Effector memory CD8-positive, alpha-beta T cell (primary cell): Measurements from ENCODE around the gene PROM1.

ENCODE experiments used
- ATAC-seq: fragments of 150-1000 bp; cut with Tn5 transposase; replicated peaks from 2 replicates; pipeline ENCODE4 v1.10.0; 2021; ENCODE audit warnings: mild to moderate bottlenecking, moderate library complexity
- DNase-seq, 3 experiments: peaks; one replicate each; pipeline ENCODE4 v3.0.0; 2021
- H3K27ac Mint-ChIP-seq, 2 donors: one replicate each; pipeline ENCODE4 v1.8.0; 2022; ENCODE audit warnings: mild to moderate bottlenecking in 2 of 2, mixed read lengths in 2 of 2, moderate library complexity in 2 of 2
- H3K27me3 Mint-ChIP-seq, 2 donors: one replicate each; pipeline ENCODE4 v1.8.0; 2022; ENCODE audit warnings: mixed read lengths in 2 of 2
- H3K36me3 Mint-ChIP-seq: one replicate; pipeline ENCODE4 v1.8.0; 2022; ENCODE audit warnings: mild to moderate bottlenecking, moderate library complexity, mixed read lengths; ENCODE audit not compliant: insufficient read depth
- H3K4me1 Mint-ChIP-seq, 2 donors: one replicate each; pipeline ENCODE4 v1.8.0; 2022; ENCODE audit warnings: low read depth in 2 of 2, mixed read lengths in 2 of 2
- H3K4me3 Mint-ChIP-seq, 2 donors: one replicate each; pipeline ENCODE4 v1.8.0; 2022; ENCODE audit warnings: mild to moderate bottlenecking in 2 of 2, mixed read lengths in 2 of 2, moderate library complexity in 2 of 2
- H3K9me3 Mint-ChIP-seq, 2 donors: one replicate each; pipeline ENCODE4 v1.8.0; 2022; ENCODE audit warnings: mixed read lengths in 2 of 2

Gene PROM1

DNA sequence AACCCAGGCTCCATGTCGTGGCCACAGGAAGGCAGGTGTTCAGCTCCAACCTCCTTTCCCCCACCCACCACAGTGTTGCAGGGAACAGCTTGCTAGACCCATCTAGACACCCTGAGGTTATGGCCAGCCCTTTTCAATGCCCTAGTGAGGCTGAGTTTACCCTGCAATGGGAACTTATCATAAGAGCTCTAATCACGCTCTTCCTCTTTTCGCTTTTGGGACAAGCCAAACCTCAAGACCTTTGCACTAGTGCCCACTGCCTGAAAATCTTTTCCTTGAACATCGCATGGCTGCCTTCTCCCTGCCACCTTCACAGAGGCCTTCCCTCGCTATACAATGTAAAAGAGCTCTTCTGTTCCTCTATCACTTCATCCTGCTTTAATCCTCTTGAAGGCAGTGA, 118.5 kb downstream of the PROM1 start:
- Mint-ChIP-seq H3K27me3 (peaks cover 0 to 10% of the 10 kb centered on the region in 2 donors), H3K4me3 (no peak overlapping the region), H3K36me3 (peaks cover 15% of the 10 kb centered on the region), H3K27ac (peak overlapping the region in 1 of 2 donors; percentile 69), H3K4me1 (peaks cover 22 to 30% of the 10 kb centered on the region in 2 donors), H3K9me3 (no peaks in the 10 kb centered on the region)
- no peak for DNase-seq
- no peak for ATAC-seq

DNA sequence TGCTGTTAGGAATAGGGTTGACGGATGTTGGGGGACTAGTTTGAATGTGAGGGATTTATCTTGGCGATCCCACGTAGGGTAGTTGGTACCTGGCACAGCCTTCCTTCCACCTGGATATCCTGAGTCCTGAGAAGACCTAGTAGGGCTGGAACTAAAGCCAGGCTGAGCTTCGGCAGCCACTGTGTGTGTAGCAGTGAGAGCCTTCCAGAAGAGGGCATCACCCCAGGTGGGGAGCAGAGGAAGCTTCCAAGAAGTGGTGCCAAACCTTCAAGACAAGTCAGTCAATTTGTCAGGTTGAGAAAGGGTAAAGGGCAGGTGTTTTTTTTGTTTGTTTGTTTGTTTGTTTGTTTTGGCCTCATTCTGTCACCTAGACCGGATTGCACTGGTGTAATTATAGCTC, 119.7 kb downstream of the PROM1 start:
- peaks cover 24 to 33% of the 10 kb centered on the region in 2 donors for H3K4me1 Mint-ChIP-seq
- peaks cover 15% of the 10 kb centered on the region for H3K36me3 Mint-ChIP-seq
- H3K4me3 Mint-ChIP-seq, result no peak overlapping the region
- H3K9me3 Mint-ChIP-seq, result no peaks in the 10 kb centered on the region
- ATAC-seq (no peak), DNase-seq (no peak)
- H3K27ac Mint-ChIP-seq, result peak overlapping the region; percentile 87 to 94
- peaks cover 0 to 22% of the 10 kb centered on the region in 2 donors for H3K27me3 Mint-ChIP-seq

DNA sequence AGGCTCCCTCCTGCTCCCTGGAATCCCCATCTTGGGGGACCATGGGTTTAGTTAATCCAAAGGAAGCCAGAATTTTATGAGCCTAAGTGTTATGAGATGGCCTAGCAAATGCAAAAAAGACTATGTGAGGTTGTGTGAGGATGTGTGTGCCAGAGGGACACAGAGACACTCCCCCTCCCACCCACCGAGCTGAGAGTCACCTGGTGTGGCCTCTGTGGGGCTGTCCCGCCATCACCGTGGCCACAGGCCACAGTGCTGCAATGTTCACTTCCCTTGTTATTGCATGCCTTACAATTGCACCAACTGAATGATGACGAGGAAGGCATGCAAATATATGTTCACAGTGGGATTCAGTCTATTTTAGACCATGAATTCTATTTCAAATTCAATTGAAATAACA, 120.2 kb downstream of the PROM1 start:
- peak; percentile 56 to 59 (median 57) for DNase-seq
- H3K4me3 Mint-ChIP-seq, result peak overlapping the region; percentile 82 to 84
- peak; percentile 78 for ATAC-seq
- H3K27ac Mint-ChIP-seq, result peak overlapping the region; percentile 87 to 94
- H3K4me1 Mint-ChIP-seq, result peaks cover 24 to 33% of the 10 kb centered on the region in 2 donors
- H3K27me3 Mint-ChIP-seq, result peaks cover 0 to 27% of the 10 kb centered on the region in 2 donors
- peaks cover 15% of the 10 kb centered on the region for H3K36me3 Mint-ChIP-seq
- no peaks in the 10 kb centered on the region for H3K9me3 Mint-ChIP-seq

DNA sequence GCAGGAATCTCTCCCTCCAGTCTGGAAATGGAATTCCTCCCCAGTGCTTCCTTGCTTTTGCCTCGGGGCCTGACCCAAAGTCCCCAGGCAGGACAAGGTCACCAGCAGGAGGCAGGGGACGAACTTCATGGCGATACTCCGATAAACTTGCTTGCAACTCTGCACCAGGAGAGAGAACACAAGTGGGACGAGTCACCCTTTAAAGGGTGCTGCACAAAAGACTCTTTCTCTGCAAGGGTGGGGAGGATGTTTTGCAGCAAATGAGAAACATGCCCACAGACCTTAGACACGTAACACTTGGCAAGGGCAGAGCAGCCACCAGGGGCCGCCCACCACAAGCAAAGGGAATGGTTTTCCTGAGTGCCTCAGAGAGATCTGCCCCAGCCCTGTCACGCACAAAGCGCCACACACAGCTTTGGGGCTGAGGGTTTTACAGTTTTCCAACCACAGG, 120.8 kb downstream of the PROM1 start, which contains the start of gene FGFBP2:
TSS of gene FGFBP2 (minus strand) at position 175 of the 451 bp plus-strand sequence. CDS start at position 129, 46 bp downstream.
- Mint-ChIP-seq H3K4me1 (peaks cover 24 to 33% of the 10 kb centered on the region in 2 donors), H3K27me3 (peaks cover 0 to 28% of the 10 kb centered on the region in 2 donors), H3K4me3 (peak within 1 kb of the TSS; percentile 82 to 84), H3K9me3 (no peaks in the 10 kb centered on the region), H3K36me3 (peaks cover 15% of the 10 kb centered on the region), H3K27ac (peak within 1 kb of the TSS; percentile 87 to 94)
- DNase-seq (peak; percentile 52 to 68 (median 61)), ATAC-seq (peak; percentile 67)

DNA sequence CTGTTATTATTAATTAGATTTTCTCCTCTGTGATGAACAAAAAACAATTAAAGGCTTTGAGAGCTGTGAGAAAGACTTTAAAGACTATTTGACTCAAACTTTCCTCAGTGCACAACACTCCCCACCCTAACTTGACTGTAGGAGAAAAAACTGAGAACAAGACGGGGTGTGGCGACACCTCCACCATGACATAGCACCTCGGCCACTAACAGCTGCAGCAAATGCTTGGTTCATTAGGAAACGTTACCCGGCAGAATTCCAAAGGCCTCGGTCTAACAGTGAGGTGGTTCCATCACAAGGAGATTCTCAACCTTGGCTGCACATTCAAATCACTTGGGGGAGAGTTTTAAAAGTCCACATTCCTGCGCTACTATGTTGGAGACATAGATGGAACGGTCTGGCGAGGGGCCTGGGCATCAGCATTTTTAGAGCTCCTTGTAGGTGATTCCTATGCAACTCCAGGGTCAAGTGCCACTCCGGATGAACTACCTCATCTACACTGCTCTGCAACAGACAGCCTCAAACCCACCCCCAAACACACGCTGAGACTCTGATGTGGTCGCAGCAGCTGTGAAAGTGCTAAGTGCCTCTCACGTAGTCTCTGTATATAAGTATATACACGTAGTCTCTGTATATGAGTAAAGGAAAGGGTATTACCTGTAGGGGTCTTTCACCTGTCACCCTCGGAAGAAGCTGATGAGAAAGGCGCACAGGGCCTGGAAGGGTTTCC, 121.9 kb downstream of the PROM1 start:
- Mint-ChIP-seq H3K9me3 (no peaks in the 10 kb centered on the region), H3K27ac (peak overlapping the region; percentile 87 to 94), H3K27me3 (peaks cover 0 to 25% of the 10 kb centered on the region in 2 donors), H3K4me3 (peak overlapping the region; percentile 82 to 84), H3K4me1 (peaks cover 24 to 33% of the 10 kb centered on the region in 2 donors), H3K36me3 (peaks cover 15% of the 10 kb centered on the region)
- peak; percentile 57 for ATAC-seq
- DNase-seq, result peak; percentile 41 to 47 (median 46)

DNA sequence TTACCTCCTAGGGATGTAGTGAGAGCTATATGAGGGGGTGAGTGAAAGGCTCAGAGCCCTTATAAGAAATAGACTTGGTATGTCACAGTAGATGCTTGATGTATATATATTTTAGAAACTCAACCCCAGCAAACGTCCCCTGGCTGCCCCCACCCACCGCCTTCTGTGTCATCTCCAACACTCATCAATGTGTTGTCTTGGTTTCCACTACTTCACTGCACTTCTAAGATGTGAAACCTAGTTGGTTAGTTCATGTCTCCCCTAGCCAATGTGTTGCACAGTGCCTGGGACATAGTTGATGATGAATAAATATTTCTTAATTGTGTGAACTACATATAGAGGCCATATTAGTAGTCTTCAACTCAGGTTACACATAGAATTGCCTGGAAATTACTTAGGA, 125.3 kb downstream of the PROM1 start:
- ATAC-seq, result no peak
- Mint-ChIP-seq H3K4me1 (peaks cover 24 to 36% of the 10 kb centered on the region in 2 donors), H3K27me3 (peaks cover 0 to 26% of the 10 kb centered on the region in 2 donors), H3K36me3 (peaks cover 13% of the 10 kb centered on the region), H3K4me3 (no peak overlapping the region), H3K27ac (no peak overlapping the region), H3K9me3 (no peaks in the 10 kb centered on the region)
- no peak for DNase-seq

DNA sequence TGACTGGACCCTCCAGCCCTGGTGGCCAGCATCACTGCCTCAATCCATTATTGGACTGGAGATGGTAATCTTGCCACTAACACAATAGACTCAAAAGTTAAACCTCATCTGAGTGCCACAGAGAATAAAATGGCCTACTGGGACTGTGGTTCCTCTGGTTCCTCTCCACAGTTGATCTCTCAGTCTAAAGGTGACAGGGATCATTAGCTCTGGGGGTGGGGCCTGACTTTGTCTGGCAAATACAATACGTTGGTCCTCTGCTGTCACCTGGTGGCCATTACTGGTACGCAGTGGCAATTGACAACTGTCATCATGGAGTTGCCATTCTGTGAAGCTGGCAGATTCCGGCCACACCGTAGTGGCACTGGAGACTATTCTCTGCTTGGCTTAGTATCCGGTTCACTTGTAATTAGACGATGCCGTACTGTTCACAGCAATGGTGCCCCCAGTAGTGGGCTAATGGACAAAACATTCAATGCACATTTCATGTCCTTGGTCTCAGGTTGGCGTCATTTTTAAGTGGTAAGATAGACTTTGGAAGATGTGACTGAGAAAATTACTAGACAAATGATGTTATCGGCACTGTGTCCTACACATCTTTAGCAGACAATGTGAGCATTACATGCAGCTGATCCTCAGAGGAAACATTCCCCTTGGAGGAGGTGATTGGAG, 127.5 kb downstream of the PROM1 start:
- H3K27me3 Mint-ChIP-seq, result peaks cover 0 to 26% of the 10 kb centered on the region in 2 donors
- peak; percentile 95 for ATAC-seq
- H3K4me3 Mint-ChIP-seq, result no peak overlapping the region
- peak overlapping the region in 1 of 2 donors; percentile 26 for H3K27ac Mint-ChIP-seq
- no peaks in the 10 kb centered on the region for H3K9me3 Mint-ChIP-seq
- no peaks in the 10 kb centered on the region for H3K36me3 Mint-ChIP-seq
- H3K4me1 Mint-ChIP-seq, result peaks cover 11 to 19% of the 10 kb centered on the region in 2 donors
- DNase-seq, result peak; percentile 73 to 85 (median 78)

DNA sequence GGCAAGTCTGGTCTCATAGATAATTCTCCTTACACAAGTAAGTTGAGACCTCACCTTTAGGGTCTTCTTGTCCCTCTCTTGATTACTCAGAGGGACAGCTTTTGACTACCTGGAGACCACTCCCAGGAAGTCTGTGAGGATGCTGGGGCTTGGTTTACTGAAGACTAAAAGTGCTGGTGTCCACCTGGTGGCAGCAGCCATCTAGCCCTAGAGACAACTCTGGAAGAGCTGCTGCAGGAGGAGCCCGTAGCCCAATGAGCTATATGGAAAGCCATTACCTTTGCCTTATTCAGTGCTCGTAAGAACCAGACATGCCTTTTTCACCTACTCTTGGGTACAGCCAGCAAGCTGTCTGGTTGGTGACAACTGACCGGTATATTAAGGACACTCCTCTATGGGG, 128.2 kb downstream of the PROM1 start:
- DNase-seq (no peak), ATAC-seq (no peak)
- Mint-ChIP-seq H3K9me3 (no peaks in the 10 kb centered on the region), H3K36me3 (no peaks in the 10 kb centered on the region), H3K27me3 (peaks cover 0 to 26% of the 10 kb centered on the region in 2 donors), H3K27ac (no peak overlapping the region), H3K4me1 (peaks cover 7 to 13% of the 10 kb centered on the region in 2 donors), H3K4me3 (no peak overlapping the region)

DNA sequence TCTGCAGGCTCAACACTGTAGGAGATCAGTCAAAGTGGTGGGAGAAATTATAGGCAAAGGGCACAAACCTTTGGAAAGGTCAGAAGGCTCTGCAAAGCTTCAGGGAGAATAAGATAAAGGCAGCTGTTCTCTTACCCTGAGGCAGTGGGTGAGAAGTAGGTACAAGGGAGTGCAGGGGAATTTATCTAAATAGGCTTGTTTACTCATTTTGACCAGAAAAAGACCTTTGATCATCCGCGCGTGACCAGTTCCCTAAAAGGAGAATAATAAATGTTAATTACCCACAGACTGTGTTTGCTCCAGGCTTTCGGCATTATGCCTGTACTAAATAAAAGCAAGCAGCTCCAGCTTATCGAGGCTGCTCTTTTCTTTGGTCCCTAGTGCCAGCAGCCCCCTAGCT, 130.2 kb downstream of the PROM1 start:
- no peak for ATAC-seq
- Mint-ChIP-seq H3K4me3 (no peak overlapping the region), H3K36me3 (no peaks in the 10 kb centered on the region), H3K9me3 (no peaks in the 10 kb centered on the region), H3K4me1 (peaks cover 6 to 8% of the 10 kb centered on the region in 2 donors), H3K27me3 (peaks cover 0 to 10% of the 10 kb centered on the region in 2 donors), H3K27ac (no peak overlapping the region)
- no peak for DNase-seq

DNA sequence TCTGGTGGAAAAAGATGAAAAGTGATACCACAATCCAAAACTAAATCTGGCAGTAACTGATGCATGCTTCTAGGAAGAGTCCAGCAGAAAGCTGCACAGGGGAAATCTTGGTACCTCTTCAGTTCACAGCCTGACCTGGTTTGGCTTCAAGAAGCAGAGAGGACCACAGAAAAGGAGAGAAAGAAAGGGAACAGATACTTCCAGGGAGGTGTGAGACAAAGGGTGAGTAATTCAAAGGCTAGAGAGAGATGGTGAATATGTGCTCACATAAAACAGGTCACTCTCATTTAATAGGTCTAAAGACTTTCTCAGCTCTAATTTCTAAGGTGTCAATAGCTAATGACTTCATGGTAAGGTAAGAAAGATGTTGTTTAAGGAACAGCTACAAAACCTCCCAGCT, 132.0 kb downstream of the PROM1 start:
- Mint-ChIP-seq H3K27me3 (peaks cover 0 to 26% of the 10 kb centered on the region in 2 donors), H3K9me3 (no peaks in the 10 kb centered on the region), H3K36me3 (no peaks in the 10 kb centered on the region), H3K4me1 (peaks cover 6 to 8% of the 10 kb centered on the region in 2 donors), H3K4me3 (no peak overlapping the region), H3K27ac (no peak overlapping the region)
- ATAC-seq (no peak), DNase-seq (no peak)

DNA sequence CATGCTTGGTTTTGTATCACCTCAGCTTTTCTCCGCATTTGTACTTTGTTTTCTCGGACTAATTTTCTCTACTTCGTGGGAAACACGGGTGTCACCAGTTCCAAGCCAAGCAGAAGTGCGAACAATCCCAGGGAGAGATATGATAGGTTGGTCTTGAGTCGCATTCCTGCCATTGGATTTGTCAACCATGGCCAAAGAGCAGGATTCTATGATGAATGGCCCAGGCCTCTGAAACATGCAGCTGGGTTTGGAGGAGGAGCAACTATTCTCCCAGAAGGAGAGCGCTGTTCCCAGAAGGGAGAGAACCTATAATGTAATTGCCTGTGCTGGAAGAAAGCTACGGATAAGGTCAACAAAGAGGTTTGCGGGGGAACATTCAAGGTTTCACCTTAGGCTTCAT, 135.0 kb downstream of the PROM1 start:
- no peak overlapping the region for H3K27ac Mint-ChIP-seq
- no peaks in the 10 kb centered on the region for H3K4me1 Mint-ChIP-seq
- DNase-seq (no peak), ATAC-seq (no peak)
- peaks cover 6 to 35% of the 10 kb centered on the region in 2 donors for H3K27me3 Mint-ChIP-seq
- H3K9me3 Mint-ChIP-seq, result no peaks in the 10 kb centered on the region
- no peaks in the 10 kb centered on the region for H3K36me3 Mint-ChIP-seq
- H3K4me3 Mint-ChIP-seq, result no peak overlapping the region

DNA sequence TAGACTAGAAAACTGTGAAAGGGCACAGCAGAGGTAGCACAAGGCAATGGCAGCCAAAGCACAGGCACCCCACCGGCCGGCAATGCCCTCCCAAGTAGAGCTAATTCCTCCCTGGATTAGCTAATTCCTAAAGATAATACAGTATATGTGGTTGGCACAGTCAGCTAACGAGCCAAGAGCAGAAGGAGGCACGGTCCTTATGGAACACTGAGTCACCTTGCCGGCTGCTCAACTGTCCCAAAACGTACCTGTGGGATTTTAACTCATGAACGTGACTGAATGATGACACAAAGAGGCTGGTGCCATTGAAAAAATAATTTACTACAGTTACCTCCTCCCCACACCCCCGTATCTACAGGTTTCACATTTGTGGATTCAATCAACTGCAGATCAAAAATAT, 136.1 kb downstream of the PROM1 start:
- Mint-ChIP-seq H3K27me3 (peaks cover 6 to 35% of the 10 kb centered on the region in 2 donors), H3K36me3 (no peaks in the 10 kb centered on the region), H3K4me1 (no peaks in the 10 kb centered on the region), H3K4me3 (no peak overlapping the region), H3K9me3 (no peaks in the 10 kb centered on the region), H3K27ac (peak overlapping the region in 1 of 2 donors; percentile 13)
- no peak for ATAC-seq
- DNase-seq, result no peak

DNA sequence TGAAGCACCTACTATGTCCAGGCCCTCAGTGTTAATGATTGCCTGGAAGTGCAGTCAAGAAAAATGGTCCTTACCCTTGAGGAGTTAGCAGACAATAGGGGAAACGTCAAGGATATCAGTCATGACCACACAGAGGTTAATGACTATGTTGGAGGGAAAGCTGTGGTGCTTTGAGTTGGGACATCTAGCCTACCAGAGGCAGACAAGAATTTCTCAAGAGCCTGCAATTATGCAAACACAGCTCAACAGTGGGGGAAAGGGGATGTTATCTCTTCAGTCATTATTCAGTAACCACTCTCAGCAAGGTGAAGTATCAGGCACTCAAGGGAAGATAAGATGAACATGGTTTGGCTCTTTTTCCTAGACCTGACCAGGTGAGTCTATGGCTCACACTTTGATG, 138.3 kb downstream of the PROM1 start:
- no peaks in the 10 kb centered on the region for H3K36me3 Mint-ChIP-seq
- DNase-seq (no peak), ATAC-seq (no peak)
- no peak overlapping the region for H3K4me3 Mint-ChIP-seq
- H3K27ac Mint-ChIP-seq, result no peak overlapping the region
- peaks cover 12 to 41% of the 10 kb centered on the region in 2 donors for H3K27me3 Mint-ChIP-seq
- H3K9me3 Mint-ChIP-seq, result no peaks in the 10 kb centered on the region
- no peaks in the 10 kb centered on the region for H3K4me1 Mint-ChIP-seq
